Mesodermal cell (in vitro differentiated cells): Measurements from ENCODE around the gene SUN3.
A peak's percentile ranks its signal among the peaks of the same experiment; 100 is the strongest.
"Not testable (repeated sequence)": the region's sequence is repeated elsewhere in the genome, so short reads cannot be mapped to it uniquely, and the experiment has no call there.

ENCODE experiments used
- H3K27ac ChIP-seq: 2 replicates; pipeline ENCODE4 v1.7.0; 2013; ENCODE audit warnings: mild to moderate bottlenecking, low read depth, low read length, moderate library complexity; ENCODE audit not compliant: severe bottlenecking
- H3K36me3 ChIP-seq: 2 replicates; pipeline ENCODE4 v1.7.1; 2013; ENCODE audit warnings: mild to moderate bottlenecking, low read length, moderate library complexity; ENCODE audit not compliant: control insufficient read depth, insufficient read depth
- H3K4me1 ChIP-seq: one replicate; pipeline ENCODE4 v1.7.1; 2013; ENCODE audit warnings: mild to moderate bottlenecking, low read length; ENCODE audit not compliant: insufficient read depth, control insufficient read depth, poor library complexity, severe bottlenecking
- H3K4me3 ChIP-seq: 2 replicates; pipeline ENCODE4 v1.7.0; 2013; ENCODE audit warnings: low read length, control low read depth, mild to moderate bottlenecking; ENCODE audit not compliant: insufficient read depth, poor library complexity, severe bottlenecking; ENCODE audit errors: extremely low read depth
- H3K9me3 ChIP-seq: 2 replicates; pipeline ENCODE4 v1.7.1; 2013; ENCODE audit warnings: mild to moderate bottlenecking, low read length, moderate library complexity; ENCODE audit not compliant: control insufficient read depth
- WGBS, 2 experiments: methylation state at CpG; one replicate each; pipeline ENCODE4 v1.1.5; 2013; ENCODE audit warnings: missing lambda C conversion rate in 2 of 2; ENCODE audit not compliant: insufficient coverage in 2 of 2; 5-methylcytosine and 5-hydroxymethylcytosine counted together

The SUN3 gene

GRCh38 chr7:47945261-47946015, 83.5 kb downstream of the SUN3 start:
- no peaks in the 10 kb centered on the region for H3K36me3 ChIP-seq
- H3K27ac ChIP-seq, result no peak overlapping the region
- WGBS, 2 experiments, result 52 to 58% methylated on average over 4 to 7 of the region's 8 CpGs

GRCh38 chr7:47944536-47945260, 84.2 kb downstream of the SUN3 start:
- WGBS, 2 experiments, result 80 to 86% methylated on average over 5 to 11 of the region's 12 CpGs
- Histone ChIP-seq H3K36me3 (no peaks in the 10 kb centered on the region), H3K9me3 (no peaks in the 10 kb centered on the region), H3K4me1 (peaks cover 37% of the 10 kb centered on the region), H3K4me3 (no peak overlapping the region), H3K27ac (no peak overlapping the region)

More at GRCh38 chr7:47945261-47946015, 83.5 kb downstream of the SUN3 start:
- Histone ChIP-seq H3K9me3 (no peaks in the 10 kb centered on the region), H3K4me1 (peaks cover 33% of the 10 kb centered on the region), H3K4me3 (no peak overlapping the region)

GRCh38 chr7:47943676-47944474, 85.0 kb downstream of the SUN3 start:
- H3K36me3 ChIP-seq, result no peaks in the 10 kb centered on the region

GRCh38 chr7:47942651-47943050, 86.3 kb downstream of the SUN3 start:
- H3K36me3 ChIP-seq, H3K9me3 ChIP-seq, H3K4me3 ChIP-seq, H3K27ac ChIP-seq: not testable (repeated sequence)
- 97% methylated on average over 4 of the region's 10 CpGs; no CpG with 5 or more reads in 1 of the 2 experiments for WGBS, 2 experiments
- H3K4me1 ChIP-seq, result peaks cover 33% of the 10 kb centered on the region

More at GRCh38 chr7:47943676-47944474, 85.0 kb downstream of the SUN3 start:
- WGBS, 2 experiments, result 87 to 97% methylated on average over 4 to 5 of the region's 8 CpGs
- no peak overlapping the region for H3K4me3 ChIP-seq
- no peak overlapping the region for H3K27ac ChIP-seq
- H3K4me1 ChIP-seq, result peaks cover 37% of the 10 kb centered on the region
- no peaks in the 10 kb centered on the region for H3K9me3 ChIP-seq

- no peaks in the 10 kb centered on the region for H3K36me3 ChIP-seq
- no peak overlapping the region for H3K27ac ChIP-seq
- no peaks in the 10 kb centered on the region for H3K9me3 ChIP-seq
- H3K4me1 ChIP-seq, result peaks cover 33% of the 10 kb centered on the region
- 80 to 100% methylated on average over 2 of the region's 10 CpGs for whole genome bisulfite sequencing, 2 experiments
- H3K4me3 ChIP-seq, result no peak overlapping the region
Measured at GRCh38 chr7:47942132-47942531, 86.8 kb downstream of the SUN3 start.

GRCh38 chr7:47941136-47941844, 87.6 kb downstream of the SUN3 start:
- Histone ChIP-seq H3K36me3 (no peaks in the 10 kb centered on the region), H3K4me3 (no peak overlapping the region), H3K9me3 (no peaks in the 10 kb centered on the region), H3K4me1 (peaks cover 33% of the 10 kb centered on the region), H3K27ac (peak overlapping the region; percentile 53)
- WGBS, 2 experiments, result 78 to 83% methylated on average over 6 of the region's 9 CpGs

- Histone ChIP-seq H3K36me3 (no peaks in the 10 kb centered on the region), H3K27ac (peak overlapping the region; percentile 53), H3K4me1 (peaks cover 33% of the 10 kb centered on the region), H3K4me3 (no peak overlapping the region), H3K9me3 (no peaks in the 10 kb centered on the region)
- 81 to 86% methylated on average over 9 to 11 of the region's 14 CpGs for WGBS, 2 experiments
Measured at GRCh38 chr7:47940088-47941013, 88.6 kb downstream of the SUN3 start.

GRCh38 chr7:47939425-47940036, 89.4 kb downstream of the SUN3 start:
- Histone ChIP-seq H3K27ac (no peak overlapping the region), H3K36me3 (no peaks in the 10 kb centered on the region), H3K4me3 (no peak overlapping the region), H3K9me3 (no peaks in the 10 kb centered on the region), H3K4me1 (peaks cover 30% of the 10 kb centered on the region)
- WGBS, 2 experiments, result 91 to 98% methylated on average over 5 to 6 of the region's 7 CpGs

- WGBS, 2 experiments, result 84 to 93% methylated on average over 3 to 4 of the region's 6 CpGs
- Histone ChIP-seq H3K27ac (no peak overlapping the region), H3K4me3 (no peak overlapping the region), H3K9me3 (no peaks in the 10 kb centered on the region), H3K4me1 (peaks cover 28% of the 10 kb centered on the region), H3K36me3 (no peaks in the 10 kb centered on the region)
Measured at GRCh38 chr7:47938574-47939165, 90.2 kb downstream of the SUN3 start.
